ENCODE data around the gene HOXD1.

HOXD1 gene

GRCh38 chr2:176167398-176167797 is 21.1 kb upstream of the HOXD1 start:
- DNase-seq: no peak

- no peak for DNase-seq
Measured at GRCh38 chr2:176169181-176169580, 19.3 kb upstream of the HOXD1 start.

DNA sequence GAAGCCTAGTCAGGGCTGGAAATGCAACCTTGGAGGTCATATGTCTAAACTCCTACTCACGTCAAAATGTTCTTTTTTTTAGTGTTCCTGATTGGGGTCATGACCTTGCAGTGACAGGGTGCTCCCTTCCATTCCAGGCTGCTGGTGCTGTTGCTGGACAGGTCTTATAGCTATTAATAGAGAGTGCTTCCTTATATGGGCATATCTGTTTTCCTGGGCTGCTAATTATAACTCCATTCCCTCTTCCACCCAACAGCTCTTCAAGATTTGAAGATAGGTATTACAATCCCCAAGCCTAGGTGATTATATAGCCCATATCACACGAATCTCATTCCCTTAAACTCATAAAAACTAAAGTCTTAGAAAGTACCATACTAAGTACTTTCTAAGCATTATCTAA is 18.8 kb upstream of the HOXD1 start:
- no peak for DNase-seq

DNA sequence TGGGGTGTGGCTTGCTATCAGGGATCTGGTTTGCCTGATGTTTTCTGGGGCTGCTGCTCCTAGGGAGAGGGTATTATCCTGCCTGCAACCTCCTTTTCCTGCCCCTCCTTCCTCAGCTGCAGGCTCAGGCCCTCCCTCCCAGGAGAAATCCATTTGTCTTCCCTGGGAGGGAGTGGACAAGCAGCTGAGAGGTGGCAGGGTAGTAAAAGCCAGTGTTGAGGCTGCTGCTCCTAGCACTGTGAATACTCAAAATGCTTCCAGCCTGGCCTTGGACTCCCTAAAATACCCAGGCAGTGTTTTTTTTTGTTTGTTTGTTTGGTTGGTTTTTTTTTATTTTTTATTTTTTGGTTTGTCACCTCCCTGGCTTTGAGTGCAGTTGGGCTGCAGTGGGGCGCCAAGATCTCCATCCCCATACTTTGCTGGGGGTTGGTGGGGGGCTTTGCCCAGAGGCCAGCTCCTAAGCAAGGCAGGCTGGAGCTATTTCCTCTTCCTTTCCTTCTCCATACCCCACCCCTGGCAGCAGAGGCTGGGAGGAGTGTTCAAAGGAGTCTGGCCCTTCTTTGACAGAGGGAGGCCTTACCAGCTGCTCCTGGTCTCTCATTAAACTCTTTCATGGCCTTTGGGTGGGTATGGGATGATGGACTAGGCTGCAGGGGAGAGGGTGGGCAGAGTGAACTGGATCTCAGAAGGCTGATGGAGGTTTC is 17.7 kb upstream of the HOXD1 start:
- no peak for DNase-seq

- DNase-seq: no peak
Measured at GRCh38 chr2:176171351-176172006, 17.0 kb upstream of the HOXD1 start.

DNA sequence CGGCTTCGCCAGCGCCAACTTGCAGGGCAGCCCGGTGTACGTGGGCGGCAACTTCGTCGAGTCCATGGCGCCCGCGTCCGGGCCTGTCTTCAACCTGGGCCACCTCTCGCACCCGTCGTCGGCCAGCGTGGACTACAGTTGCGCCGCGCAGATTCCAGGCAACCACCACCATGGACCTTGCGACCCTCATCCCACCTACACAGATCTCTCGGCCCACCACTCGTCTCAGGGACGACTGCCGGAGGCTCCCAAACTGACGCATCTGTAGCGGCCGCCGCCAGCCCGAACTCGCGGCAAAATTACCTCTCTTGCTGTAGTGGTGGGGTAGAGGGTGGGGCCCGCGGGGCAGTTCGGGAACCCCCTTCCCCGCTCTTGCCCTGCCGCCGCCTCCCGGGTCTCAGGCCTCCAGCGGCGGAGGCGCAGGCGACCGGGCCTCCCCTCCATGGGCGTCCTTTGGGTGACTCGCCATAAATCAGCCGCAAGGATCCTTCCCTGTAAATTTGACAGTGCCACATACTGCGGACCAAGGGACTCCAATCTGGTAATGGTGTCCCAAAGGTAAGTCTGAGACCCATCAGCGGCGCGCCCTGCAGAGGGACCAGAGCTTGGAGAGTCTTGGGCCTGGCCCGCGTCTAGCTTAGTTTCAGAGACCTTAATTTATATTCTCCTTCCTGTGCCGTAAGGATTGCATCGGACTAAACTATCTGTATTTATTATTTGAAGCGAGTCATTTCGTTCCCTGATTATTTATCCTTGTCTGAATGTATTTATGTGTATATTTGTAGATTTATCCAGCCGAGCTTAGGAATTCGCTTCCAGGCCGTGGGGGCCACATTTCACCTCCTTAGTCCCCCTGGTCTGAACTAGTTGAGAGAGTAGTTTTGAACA is 16.2 kb upstream of the HOXD1 start:
- no peak for DNase-seq

GRCh38 chr2:176172895-176173566 is 15.4 kb upstream of the HOXD1 start:
- DNase-seq: no peak

DNA sequence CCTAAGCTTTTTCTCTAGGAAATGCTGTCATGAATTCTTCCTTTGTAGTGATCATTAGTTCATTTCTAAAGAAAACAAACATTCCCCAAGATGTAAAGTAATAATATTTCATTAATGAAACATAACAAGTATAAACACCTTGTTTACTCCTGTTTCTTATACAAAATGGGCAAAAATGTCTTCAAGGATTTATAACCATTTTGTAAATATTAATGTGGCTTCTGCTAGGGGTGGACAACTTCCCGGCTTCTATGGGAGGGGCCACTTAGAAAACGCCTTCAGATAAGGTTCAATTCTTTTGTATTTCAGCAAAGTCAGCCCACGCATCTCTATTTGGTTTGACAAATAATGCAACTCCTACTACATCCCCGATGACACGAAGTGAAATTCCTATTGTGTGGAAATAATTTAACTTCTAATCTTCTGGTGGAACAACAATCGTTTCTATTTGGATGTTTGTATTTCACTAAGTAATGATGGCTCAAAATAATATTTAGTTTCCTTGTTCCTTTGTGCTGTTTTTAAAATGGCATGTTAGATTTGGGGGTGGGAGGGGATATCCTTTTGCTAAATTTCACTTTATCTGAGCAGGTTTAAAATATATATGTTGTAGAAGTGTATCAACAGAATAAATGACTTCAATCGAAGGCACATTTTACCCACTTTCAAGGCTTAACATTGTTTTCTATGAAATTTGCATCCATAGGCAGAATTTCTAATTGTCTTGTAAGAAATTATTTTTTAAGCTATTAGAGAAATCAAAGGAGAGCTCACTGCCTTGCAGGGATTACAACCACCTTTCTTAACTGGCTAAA is 14.7 kb upstream of the HOXD1 start:
- DNase-seq: no peak

DNA sequence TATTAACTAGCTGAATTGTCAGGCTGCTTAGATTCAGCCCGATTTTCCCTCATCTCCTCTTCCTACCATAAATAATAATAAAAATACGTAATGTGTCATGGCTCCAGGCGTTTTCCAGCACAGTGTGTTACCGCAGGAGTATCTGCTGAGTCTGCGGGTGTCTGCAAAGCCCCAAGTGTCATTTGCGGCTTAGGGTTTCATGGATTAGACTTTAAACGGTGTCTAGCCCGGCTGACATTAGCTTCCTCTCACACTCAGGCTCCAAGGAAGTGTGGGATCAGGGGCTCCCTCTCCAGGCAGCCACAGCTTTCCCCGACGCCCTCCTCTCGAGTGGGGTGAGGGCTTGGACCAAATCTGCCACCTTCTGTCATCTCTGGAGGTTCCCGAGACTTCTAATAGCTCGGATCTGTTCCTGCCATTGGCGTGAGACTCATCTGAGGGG is 14.1 kb upstream of the HOXD1 start:
- DNase-seq: no peak

GRCh38 chr2:176174824-176175708 is 13.4 kb upstream of the HOXD1 start:
- DNase-seq: no peak

- DNase-seq: no peak
Measured at GRCh38 chr2:176175709-176176607, 12.5 kb upstream of the HOXD1 start.

GRCh38 chr2:176177580-176178037 is 10.9 kb upstream of the HOXD1 start:
- no peak for DNase-seq

DNA sequence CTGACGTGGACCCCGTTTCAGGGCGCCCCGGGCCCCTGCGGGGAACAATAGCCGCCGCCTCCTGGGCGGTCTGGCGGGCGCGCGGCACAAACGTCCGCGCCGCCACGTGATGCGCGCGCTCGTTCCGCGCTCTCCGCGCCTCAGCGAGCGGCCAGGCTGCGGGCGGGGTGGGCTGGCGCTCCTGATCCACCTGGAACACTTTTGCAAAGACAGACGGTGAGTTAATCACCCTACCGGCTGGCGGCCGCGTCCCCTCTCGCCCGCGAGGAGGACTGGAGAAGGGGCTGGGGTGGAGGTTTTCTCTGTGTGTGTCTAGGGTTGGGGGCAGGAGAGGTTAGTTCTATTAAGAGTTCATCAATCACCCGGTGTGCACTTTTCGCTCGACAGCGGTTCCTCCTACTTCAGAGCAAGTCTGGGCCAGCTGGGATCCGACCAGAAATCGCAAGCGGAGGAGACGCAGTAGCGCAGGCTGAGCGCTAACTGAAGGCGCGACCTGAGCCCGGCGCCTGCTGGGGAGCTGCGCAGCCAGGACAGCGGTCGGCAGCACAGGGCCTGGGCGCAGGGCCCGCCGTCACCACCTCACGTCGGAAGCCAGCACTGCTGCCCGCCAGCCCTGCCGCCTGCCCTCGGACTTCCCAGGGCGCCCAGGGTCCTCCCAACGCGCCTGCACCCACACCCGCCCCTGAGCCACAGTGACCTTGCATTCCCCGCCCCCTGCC is 10.3 kb upstream of the HOXD1 start:
- no peak for DNase-seq

DNA sequence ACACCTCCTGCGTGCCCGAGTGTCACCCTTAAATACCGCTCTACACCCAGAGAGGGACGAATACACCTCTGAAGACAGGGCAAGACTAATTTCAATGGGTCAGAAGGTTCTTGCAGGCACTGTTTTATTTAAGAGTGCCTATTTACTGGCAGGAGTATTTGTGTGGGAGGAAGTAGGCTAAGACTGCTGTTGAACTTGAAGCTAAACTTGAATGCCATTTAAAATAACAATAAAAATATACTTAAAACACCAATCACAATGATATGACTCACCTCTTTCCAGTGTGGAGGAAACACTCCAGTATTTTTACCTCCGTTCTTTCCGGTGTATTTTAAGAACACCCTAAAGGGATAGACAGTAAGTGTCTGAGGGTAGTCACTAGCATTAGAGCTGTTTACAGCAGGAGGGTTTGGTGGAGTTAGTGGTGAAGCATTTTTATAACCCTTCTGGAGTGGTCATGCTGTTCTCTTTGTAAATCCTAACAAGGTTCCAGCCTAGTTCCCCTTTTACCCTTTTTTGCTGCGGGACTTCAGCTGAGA is 9.6 kb upstream of the HOXD1 start:
- DNase-seq: no peak

DNA sequence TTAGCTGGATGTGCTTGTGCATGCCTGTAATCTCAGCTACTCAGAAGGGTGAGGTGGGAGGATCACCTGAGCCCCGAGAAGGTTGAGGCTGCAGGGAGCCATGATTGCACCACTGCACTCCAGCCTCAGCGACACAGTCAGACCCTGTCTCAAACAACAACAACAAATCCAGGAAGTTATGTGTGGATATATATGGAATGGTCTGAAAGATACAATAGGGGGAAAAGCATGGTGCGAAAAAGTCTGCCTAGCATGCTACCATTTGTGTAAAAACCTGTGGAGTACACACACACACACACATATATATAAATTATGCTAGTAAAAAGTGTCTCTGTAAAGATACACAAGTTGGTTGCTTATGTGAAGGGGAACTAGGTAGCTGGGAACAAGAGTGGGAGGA is 6.9 kb upstream of the HOXD1 start:
- no peak for DNase-seq

DNA sequence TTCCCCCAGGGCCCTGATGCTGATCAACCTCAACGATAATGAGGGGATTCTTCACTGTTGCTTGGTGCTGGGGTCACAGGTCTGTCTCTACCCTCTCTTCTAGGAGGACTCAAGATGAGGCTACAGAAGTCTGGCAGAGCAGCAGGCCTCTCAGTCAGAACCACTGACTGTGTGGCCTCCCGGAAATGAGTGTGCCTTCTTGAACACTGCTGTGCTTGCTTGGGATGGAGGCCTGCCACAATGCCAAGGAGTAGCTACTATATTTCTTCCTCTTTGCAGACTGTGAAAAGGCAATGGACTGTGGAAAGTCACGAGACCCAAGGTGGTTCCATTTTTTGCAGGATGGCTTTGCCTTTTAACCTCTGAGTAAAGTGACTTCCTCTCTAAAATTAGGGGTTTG is 5.8 kb upstream of the HOXD1 start:
- DNase-seq: no peak

DNA sequence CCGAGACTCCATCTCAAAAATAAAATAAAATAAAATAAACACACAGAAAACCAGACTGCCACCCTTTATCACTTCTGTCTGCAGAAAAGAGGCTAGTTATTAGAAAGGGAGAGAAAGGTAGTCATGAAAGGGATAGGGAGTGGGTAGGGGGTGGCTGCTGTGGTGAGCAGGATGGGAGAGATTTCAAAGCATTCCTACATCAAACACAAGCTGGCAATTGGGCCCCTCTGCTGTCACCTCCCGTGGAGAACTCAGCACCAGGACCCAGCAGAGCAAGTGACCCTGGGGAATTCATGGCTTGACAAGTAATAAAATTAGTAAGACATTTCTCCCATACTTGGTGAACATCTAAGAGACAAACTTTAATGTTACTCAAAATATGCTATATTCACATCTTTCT is 3.7 kb upstream of the HOXD1 start:
- DNase-seq: no peak

DNA sequence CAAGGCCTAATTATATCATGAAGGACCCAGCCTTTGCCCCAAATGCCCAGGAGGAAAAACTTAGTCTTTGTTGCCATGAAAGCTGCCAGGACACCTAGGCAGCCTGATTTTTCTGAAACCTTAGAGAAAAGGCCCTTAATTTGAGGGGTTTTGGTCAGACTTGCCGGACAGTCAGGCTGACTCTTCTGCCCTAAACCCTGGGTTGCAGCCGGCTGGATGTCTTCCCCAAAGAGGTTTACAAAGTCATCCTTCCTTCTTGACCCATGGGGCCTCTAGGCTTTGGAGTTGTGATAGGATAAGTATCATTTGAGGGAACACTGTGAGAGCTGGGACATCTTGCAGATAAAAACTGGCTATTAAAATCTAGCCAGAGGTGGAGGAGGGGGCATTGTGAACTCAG is 2.4 kb upstream of the HOXD1 start:
- no peak for DNase-seq

Measured in CD4-positive, alpha-beta T cell treated with Interleukin-6 for 4 hours (primary cell).